Right lobe of liver (tissue), 6 donors: ENCODE results near the gene MIDN. TPM values are rescaled to one million over a fixed set of nuclear protein-coding genes. Genes with fewer than 3 reads are reported as not detected.

Experiments
- ATAC-seq, 4 donors: fragments of 200-7000 bp; cut with Tn5 transposase; one replicate each; pipeline ENCODE4 v1.9.1; 2020; ENCODE audit warnings: mild to moderate bottlenecking in 4 of 4, moderate library complexity in 4 of 4
- DNase-seq, 3 donors: peaks; one replicate each; pipeline ENCODE4 v3.0.0-alpha.2; 2020
- H3K27ac ChIP-seq, 3 donors: fragments of 200-600 bp; one replicate each; pipeline ENCODE4 v1.8.0; 2022
- H3K27me3 ChIP-seq, 2 donors: fragments of 200-600 bp; one replicate each; pipeline ENCODE4 v1.8.0; 2022
- H3K36me3 ChIP-seq, 4 donors: fragments of 200-600 bp; sonication (generic) in 1 of 4; one replicate each; pipeline versions ENCODE4 v1.5.1 to v1.8.0; 2017 to 2022; ENCODE audit warnings: control low read depth in 1 of 4
- H3K4me1 ChIP-seq, 4 donors: fragments of 200-600 bp; sonication (generic) in 1 of 4; one replicate each; pipeline versions ENCODE4 v1.5.1 to v1.8.0; 2017 to 2022; ENCODE audit warnings: control low read depth in 1 of 4
- H3K4me3 ChIP-seq, 3 donors: fragments of 200-600 bp; one replicate each; pipeline ENCODE4 v1.8.0; 2022
- H3K9me3 ChIP-seq, 4 donors: fragments of 200-600 bp; sonication (generic) in 1 of 4; one replicate each; pipeline versions ENCODE4 v1.5.1 to v1.8.0; 2017 to 2022; ENCODE audit warnings: control low read depth in 1 of 4
- POLR2A ChIP-seq: fragments of 450-650 bp; IDR thresholded peaks from one replicate; pipeline ENCODE4 v1.6.1; 2017; ENCODE audit warnings: antibody characterized with exemption, mild to moderate bottlenecking
- WGBS: methylation state at CpG from one replicate; pipeline ENCODE4 v1.1.6; 2018; ENCODE audit warnings: low coverage, low lambda C conversion rate; ENCODE audit not compliant: insufficient coverage; ENCODE audit errors: missing lambda C conversion rate; 5-methylcytosine and 5-hydroxymethylcytosine counted together
- intact Hi-C, 2 donors: fragments of 100-400 bp; cut with DNase I; formaldehyde crosslinking; loops; one replicate each; pipeline versions ENCODE4 v1.11.2 to v1.14.1; 2022
- total RNA-seq, 6 experiments: library from RNA; depleted of rRNA in 2 of 6; stranded (reverse); fragments of >200 nt in 2 of 6; fragmentation: NEBNext Ultra II Directional in 3 of 6; extraction: Animal tissue kit (Norgen Biotek cat#: 25700) in 3 of 6; gene quantifications; one replicate each; pipeline versions ENCODE4 v1.1.0 to v1.2.4, GENCODE V29; 2016 to 2023
- TF ChIP-seq, protein P1 (sequence below), 4 donors: fragments of 200-600 bp in 3 of 4; fragments of 450-650 bp in 1 of 4; IDR thresholded peaks; one replicate each; pipeline versions ENCODE4 v1.5.1 to v1.8.0; 2016 to 2022; ENCODE audit warnings: antibody characterized with exemption in 4 of 4, mild to moderate bottlenecking in 2 of 4
- donor health status: DM: no; HTN: yes; CAD: no.
- donor health status: DM: no; HTN: no; CAD: no.
- donor health status: DM: no; HTN: no; CAD: no.
- donor health status: DM: no; HTN: yes; CAD: no.
- donor health status: DM: no; HTN: yes; CAD: no.

MIDN gene
- total RNA-seq, 6 experiments from 2014 or later, result 22.3 to 55.1 (median 29.3) TPM

DNA sequence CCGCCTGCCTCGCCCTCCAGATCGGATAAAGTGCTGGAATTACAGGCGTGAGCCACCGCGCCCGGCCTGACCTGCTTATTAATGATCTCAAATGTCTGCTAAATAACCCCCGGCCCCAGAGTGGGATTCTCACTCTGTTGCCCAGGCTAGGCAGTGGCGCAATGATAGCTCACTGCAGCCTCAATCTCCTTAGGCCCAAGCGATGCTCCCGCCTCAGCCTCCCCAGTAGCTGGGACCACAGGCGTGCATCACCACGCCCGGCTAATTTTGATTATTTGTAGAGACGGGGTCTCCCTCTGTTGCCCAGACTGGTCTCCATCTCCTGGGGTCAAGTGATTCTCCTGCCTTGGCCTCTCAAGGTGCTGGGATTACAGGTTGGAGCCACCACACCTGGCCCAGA, 7.5 kb upstream of the MIDN start:
- no peak for DNase-seq
- Histone ChIP-seq H3K27me3 (no peaks in the 10 kb centered on the region), H3K27ac (peak overlapping the region in 1 of 3 donors; percentile 92), H3K9me3 (no peaks in the 10 kb centered on the region), H3K4me1 (peaks cover 0 to 59% (median 21%) of the 10 kb centered on the region in 4 donors), H3K36me3 (no peaks in the 10 kb centered on the region), H3K4me3 (peak overlapping the region in 1 of 3 donors; percentile 12)
- TF ChIP-seq POLR2A, result no peak
- TF ChIP-seq, protein P1, sequence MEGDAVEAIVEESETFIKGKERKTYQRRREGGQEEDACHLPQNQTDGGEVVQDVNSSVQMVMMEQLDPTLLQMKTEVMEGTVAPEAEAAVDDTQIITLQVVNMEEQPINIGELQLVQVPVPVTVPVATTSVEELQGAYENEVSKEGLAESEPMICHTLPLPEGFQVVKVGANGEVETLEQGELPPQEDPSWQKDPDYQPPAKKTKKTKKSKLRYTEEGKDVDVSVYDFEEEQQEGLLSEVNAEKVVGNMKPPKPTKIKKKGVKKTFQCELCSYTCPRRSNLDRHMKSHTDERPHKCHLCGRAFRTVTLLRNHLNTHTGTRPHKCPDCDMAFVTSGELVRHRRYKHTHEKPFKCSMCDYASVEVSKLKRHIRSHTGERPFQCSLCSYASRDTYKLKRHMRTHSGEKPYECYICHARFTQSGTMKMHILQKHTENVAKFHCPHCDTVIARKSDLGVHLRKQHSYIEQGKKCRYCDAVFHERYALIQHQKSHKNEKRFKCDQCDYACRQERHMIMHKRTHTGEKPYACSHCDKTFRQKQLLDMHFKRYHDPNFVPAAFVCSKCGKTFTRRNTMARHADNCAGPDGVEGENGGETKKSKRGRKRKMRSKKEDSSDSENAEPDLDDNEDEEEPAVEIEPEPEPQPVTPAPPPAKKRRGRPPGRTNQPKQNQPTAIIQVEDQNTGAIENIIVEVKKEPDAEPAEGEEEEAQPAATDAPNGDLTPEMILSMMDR (IDR thresholded peaks at IDR 0.05), result no peak
- no peak for ATAC-seq
- 30% methylated on average over 9 of the region's 15 CpGs for WGBS
- intact Hi-C loops, result no loop called here

DNA sequence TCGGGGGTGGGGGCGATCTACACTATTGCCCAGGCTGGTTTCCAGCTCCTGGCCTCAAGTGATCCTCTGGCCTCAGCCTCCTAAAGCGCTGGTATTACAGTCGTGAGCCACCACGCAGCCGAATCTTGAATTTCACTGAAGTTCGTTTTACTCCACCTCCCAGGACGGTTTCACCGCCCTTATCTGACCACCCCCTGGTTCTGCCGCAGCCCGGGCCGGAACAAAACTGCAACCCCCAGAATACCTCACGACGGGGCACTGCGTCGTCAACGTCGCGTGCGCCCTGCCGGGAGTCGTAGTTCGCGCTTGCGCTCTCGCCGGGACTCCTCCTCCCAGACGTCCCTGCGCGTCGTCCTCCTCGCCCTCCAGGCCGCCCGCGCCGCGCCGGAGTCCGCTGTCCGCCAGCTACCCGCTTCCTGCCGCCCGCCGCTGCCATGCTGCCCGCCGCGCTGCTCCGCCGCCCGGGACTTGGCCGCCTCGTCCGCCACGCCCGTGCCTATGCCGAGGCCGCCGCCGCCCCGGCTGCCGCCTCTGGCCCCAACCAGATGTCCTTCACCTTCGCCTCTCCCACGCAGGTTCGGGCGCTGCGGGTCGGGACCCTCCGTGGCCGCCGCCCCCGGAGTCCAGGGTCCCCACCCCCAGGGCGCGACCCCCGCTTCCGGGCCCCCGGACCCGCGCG, 6.8 kb upstream of the MIDN start, which contains the start of gene ATP5F1D:
TSS of gene ATP5F1D (plus strand) at position 335 of the 679 bp plus-strand sequence. CDS start at position 435, 100 bp downstream.
- H3K4me3 ChIP-seq, result peak within 1 kb of the TSS; percentile 96 to 97 (median 97)
- peak; percentile 84 for TF ChIP-seq POLR2A
- TF ChIP-seq, protein P1 (IDR thresholded peaks at IDR 0.05), result no peak
- peaks cover 0 to 65% (median 24%) of the 10 kb centered on the region in 4 donors for H3K4me1 ChIP-seq
- intact Hi-C loops, result no loop called here
- H3K9me3 ChIP-seq, result no peaks in the 10 kb centered on the region
- WGBS, result under 1% methylated on average over 34 of the region's 79 CpGs
- peak; percentile 96 to 97 (median 96) for DNase-seq
- ATAC-seq, result peak; percentile 47 to 55 (median 50)
- peak within 1 kb of the TSS; percentile 76 to 92 (median 91) for H3K27ac ChIP-seq
- H3K36me3 ChIP-seq, result no peaks in the 10 kb centered on the region
- H3K27me3 ChIP-seq, result no peaks in the 10 kb centered on the region

GRCh38 chr19:1243768-1244692, 4.4 kb upstream of the MIDN start:
- intact Hi-C loops, result loop anchor here in 1 of 2 donors (1.0 kb wide), 1 partner anchor 23 kb away; no protein-coding TSS in a partner anchor
- Histone ChIP-seq H3K27ac (peak overlapping the region; percentile 59 to 92 (median 66)), H3K4me1 (peaks cover 0 to 73% (median 30%) of the 10 kb centered on the region in 4 donors), H3K4me3 (peak overlapping the region; percentile 8 to 40 (median 21)), H3K27me3 (no peaks in the 10 kb centered on the region), H3K36me3 (no peaks in the 10 kb centered on the region), H3K9me3 (no peaks in the 10 kb centered on the region)
- peak; percentile 48 to 58 (median 52) for ATAC-seq
- WGBS, result no CpG with 5 or more reads among the region's 33 CpGs
- peak; percentile 90 to 94 (median 94) for DNase-seq
- TF ChIP-seq POLR2A, result no peak
- TF ChIP-seq, protein P1 (IDR thresholded peaks at IDR 0.05), result peak; percentile 98 to 99 (median 98)

DNA sequence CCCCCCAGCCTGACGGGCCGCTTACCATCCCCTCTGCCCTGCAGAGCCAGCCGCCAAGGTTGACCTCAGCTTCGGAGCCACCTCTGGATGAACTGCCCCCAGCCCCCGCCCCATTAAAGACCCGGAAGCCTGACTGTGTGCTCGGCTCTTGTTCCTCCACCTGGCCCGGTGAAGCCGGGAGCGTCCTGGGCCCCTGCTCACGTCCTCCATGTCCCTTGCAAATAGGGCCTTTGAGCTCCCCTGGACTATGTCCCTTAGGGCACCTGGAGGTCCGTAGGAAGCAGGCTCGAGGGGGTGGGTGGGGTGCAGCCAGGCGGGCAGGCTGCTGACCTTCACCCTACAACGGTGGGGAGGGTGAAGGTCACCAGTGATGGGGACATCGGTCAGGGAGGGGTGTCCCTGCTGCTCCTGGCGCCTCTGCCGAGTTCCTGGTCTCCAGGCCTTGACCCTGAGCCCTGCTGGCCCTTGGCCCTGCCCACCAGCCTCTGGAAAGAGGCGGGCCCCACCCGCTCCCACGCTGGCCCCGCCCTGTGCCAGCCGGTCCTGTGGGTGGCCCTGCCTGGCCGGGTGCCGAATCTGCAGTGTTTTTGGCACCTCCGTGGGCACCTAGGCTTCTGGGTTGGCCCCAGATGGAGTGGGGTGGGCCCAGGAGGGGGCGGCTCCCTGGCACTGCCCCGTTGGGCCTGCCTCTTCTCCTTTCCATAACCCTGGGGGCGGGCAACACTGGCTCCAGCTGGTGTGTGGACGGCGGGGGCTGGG, 3.5 kb upstream of the MIDN start:
- 6% methylated on average over 10 of the region's 31 CpGs for WGBS

More for the DNA sequence above, 3.5 kb upstream of the MIDN start:
- Histone ChIP-seq H3K4me3 (peak overlapping the region; percentile 8 to 40 (median 30)), H3K27me3 (no peaks in the 10 kb centered on the region), H3K4me1 (peaks cover 0 to 73% (median 30%) of the 10 kb centered on the region in 4 donors), H3K27ac (peak overlapping the region; percentile 59 to 92 (median 66)), H3K36me3 (peaks cover 0 to 2% (median 0%) of the 10 kb centered on the region in 4 donors), H3K9me3 (no peaks in the 10 kb centered on the region)
- ATAC-seq (peak; percentile 33 to 63 (median 49)), DNase-seq (peak; percentile 92 to 98 (median 96))
- intact Hi-C loops, result loop anchor here in 1 of 2 donors (1.0 kb wide), 1 partner anchor 22 kb away; no protein-coding TSS in a partner anchor
- no peak for TF ChIP-seq POLR2A
- TF ChIP-seq, protein P1 (IDR thresholded peaks at IDR 0.05), result no peak
